ENCODE measurements around the gene STEAP3. TPM values are rescaled to one million over a fixed set of nuclear protein-coding genes. Genes with fewer than 3 reads are reported as not detected.
A peak's percentile ranks its signal among the peaks of the same experiment; 100 is the strongest.

The STEAP3 gene
- total and polyA plus RNA-seq, 8 donors, result 6.6 to 28.2 (median 19.5) TPM

DNA sequence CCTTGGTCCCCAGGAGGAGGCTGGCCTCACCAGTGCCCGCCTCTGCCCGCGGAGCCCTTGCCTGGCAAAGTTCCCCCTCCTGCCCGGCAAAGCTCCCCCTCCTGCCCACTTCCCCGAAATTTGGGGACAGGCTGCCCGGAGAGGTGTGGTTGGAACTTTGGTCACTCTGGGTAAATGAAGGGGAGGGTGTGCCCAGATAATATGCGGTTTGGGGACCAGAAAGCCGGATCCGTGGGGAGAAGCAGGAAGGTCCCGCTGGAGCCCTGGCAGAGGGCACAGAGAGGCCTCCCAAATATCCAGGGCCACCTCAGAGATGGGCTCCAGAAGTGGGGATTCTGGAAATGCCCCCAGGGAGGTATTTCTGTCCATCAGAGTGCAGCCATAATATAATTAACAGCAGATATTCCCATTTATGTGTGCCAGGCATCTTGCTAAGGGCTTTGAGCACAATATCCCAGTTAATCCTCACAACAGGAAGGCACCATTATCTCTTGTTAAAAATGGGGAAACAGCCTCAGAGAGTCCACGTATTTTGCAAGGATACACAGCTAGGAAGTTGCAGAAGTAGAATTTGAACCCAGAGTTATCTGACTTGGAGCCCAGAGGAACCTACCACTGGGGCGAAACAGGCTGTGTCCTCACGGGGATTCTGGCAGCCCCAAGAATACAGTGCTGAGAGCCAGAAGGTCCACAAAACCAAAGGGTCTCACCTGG is 914 bp downstream of the STEAP3 start:
- FAIRE-seq, result no peak
- DNase-seq, result peak in 2 of 6 donors; percentile 42 to 77
- H3K4me1 ChIP-seq, result peaks cover 0 to 12% (median under 1%) of the 10 kb centered on the region in 3 donors
- H3K27me3 ChIP-seq, result no peaks in the 10 kb centered on the region
- no peaks in the 10 kb centered on the region for H3K9me3 ChIP-seq
- H3K27ac ChIP-seq, result peak overlapping the region in 3 of 4 donors; percentile 48 to 86 (median 61)
- 11 to 21% methylated on average over 13 of the region's 13 CpGs for whole genome bisulfite sequencing, 2 donors
- peak overlapping the region; percentile 52 to 78 (median 61) for H3K4me3 ChIP-seq
- intact Hi-C loops (cut with DNase I), result no loop called here
- peak in 3 of 4 donors; percentile 1 to 60 (median 50) for ATAC-seq
- no peaks in the 10 kb centered on the region for H3K36me3 ChIP-seq
- TF ChIP-seq, protein P1, sequence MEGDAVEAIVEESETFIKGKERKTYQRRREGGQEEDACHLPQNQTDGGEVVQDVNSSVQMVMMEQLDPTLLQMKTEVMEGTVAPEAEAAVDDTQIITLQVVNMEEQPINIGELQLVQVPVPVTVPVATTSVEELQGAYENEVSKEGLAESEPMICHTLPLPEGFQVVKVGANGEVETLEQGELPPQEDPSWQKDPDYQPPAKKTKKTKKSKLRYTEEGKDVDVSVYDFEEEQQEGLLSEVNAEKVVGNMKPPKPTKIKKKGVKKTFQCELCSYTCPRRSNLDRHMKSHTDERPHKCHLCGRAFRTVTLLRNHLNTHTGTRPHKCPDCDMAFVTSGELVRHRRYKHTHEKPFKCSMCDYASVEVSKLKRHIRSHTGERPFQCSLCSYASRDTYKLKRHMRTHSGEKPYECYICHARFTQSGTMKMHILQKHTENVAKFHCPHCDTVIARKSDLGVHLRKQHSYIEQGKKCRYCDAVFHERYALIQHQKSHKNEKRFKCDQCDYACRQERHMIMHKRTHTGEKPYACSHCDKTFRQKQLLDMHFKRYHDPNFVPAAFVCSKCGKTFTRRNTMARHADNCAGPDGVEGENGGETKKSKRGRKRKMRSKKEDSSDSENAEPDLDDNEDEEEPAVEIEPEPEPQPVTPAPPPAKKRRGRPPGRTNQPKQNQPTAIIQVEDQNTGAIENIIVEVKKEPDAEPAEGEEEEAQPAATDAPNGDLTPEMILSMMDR (IDR thresholded peaks at IDR 0.05), result no peak

DNA sequence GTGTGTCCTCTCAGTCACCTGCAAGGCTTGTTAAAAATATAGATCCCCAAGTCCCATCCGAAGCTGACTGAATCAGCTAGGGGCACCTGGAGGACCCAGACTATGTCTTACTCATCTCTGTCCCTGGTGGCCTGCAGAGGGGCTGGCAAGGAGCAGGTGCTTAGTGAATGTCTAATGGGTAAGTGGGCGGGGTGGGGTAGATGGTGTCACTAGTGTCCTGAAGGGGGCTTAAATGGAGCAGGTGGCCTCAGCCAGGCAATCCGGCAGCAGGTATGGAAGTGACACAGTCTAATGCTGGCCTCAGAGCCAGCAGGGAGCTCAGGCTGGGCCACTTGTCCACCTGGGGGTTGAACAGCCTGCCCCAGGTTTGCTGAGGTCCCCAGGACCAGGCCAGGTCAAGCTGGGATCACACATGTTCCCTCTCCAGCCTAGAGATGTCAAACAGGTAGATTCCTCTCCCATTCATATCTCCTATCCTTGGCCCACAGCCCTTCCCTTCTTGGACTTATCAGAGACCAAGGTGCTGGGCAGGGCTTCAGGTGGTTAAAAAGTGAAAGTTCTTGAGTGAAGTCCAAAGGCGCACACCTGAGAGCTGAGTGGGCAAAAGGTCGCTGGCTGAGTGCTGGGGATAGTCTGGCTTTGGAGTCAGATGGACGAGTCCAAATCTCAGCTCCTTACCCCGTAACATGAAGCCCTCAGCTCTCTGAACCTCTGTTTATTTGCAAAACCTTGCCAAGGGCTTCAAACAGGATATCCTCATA is 1.7 kb downstream of the STEAP3 start:
- Histone ChIP-seq H3K4me3 (peak overlapping the region in 1 of 4 donors; percentile 61), H3K36me3 (no peaks in the 10 kb centered on the region), H3K27ac (peak overlapping the region in 2 of 4 donors; percentile 33 to 86), H3K27me3 (no peaks in the 10 kb centered on the region), H3K4me1 (peaks cover 0 to 11% (median 0%) of the 10 kb centered on the region in 3 donors), H3K9me3 (no peaks in the 10 kb centered on the region)
- DNase-seq (peak in 2 of 6 donors; percentile 41 to 68), FAIRE-seq (no peak), ATAC-seq (peak in 3 of 4 donors; percentile 5 to 55 (median 18))
- TF ChIP-seq, protein P1 (IDR thresholded peaks at IDR 0.05), result no peak
- WGBS, 2 donors, result 44 to 57% methylated on average over 7 of the region's 7 CpGs
- intact Hi-C loops (cut with DNase I), result no loop called here

DNA sequence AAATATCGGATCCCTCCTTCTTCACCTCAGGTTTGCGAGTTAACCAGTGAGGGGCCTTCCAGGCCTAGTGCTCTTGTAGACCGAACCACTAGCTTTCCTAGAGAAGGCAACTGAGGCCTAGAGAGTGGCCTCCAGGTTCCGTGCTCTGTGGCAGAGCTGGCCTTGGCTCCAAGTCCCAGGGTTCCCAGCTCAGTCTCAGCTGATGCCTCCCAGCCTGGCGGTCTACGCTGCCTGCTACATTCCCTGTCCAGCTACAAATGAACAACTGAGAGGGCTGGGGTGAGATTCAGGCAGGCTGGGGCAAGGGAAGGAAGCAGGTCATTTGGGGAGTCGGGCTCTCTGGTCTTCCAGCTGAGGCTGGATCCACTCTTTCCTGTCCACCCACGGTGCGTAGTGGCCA is 2.3 kb downstream of the STEAP3 start:
- H3K4me3 ChIP-seq, result peak overlapping the region in 1 of 4 donors; percentile 61
- peaks cover 0 to 11% (median 0%) of the 10 kb centered on the region in 3 donors for H3K4me1 ChIP-seq
- peak in 1 of 4 donors; percentile 11 for ATAC-seq
- no peaks in the 10 kb centered on the region for H3K27me3 ChIP-seq
- TF ChIP-seq, protein P1 (IDR thresholded peaks at IDR 0.05), result no peak
- DNase-seq, result no peak
- FAIRE-seq, result no peak
- peak overlapping the region in 2 of 4 donors; percentile 33 to 86 for H3K27ac ChIP-seq
- intact Hi-C loops (cut with DNase I), result no loop called here
- no peaks in the 10 kb centered on the region for H3K36me3 ChIP-seq
- H3K9me3 ChIP-seq, result no peaks in the 10 kb centered on the region
- 58 to 63% methylated on average over 9 of the region's 9 CpGs for WGBS, 2 donors

DNA sequence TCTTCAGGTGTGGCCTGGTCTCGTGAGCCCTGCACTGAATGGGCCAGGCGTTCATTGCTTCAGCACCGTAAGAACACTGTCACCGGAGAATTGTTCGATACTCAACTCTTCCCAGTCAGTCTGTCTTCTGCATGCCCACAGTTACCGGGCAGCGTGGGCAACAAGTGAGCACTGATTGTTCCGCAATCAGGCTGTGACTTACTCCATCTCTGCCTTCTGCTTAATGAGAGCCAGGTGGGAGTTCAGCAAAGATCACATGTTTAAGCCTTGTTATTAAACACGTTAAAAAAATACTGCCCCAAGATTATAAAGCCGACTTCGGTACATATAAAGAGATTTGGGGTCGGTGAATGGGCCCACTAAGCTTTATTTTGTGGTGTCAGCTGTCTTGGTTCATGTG is 3.7 kb downstream of the STEAP3 start:
- H3K9me3 ChIP-seq, result no peaks in the 10 kb centered on the region
- no peak overlapping the region for H3K4me3 ChIP-seq
- no peak for FAIRE-seq
- no peaks in the 10 kb centered on the region for H3K27me3 ChIP-seq
- peaks cover 0 to 11% (median 0%) of the 10 kb centered on the region in 3 donors for H3K4me1 ChIP-seq
- no peak for ATAC-seq
- H3K36me3 ChIP-seq, result no peaks in the 10 kb centered on the region
- TF ChIP-seq, protein P1 (IDR thresholded peaks at IDR 0.05), result no peak
- H3K27ac ChIP-seq, result no peak overlapping the region
- peak in 1 of 6 donors; percentile 9 for DNase-seq
- 96% methylated on average over 12 of the region's 12 CpGs for WGBS, 2 donors
- intact Hi-C loops (cut with DNase I), result no loop called here
